GM03348 (cell line): ENCODE data around the gene DCAF8.
A peak's percentile ranks its signal among the peaks of the same experiment; 100 is the strongest.

ENCODE experiments used
- DNase-seq: peaks from one replicate; pipeline ENCODE4 v3.0.0; 2012; ENCODE audit warnings: low spot score

The DCAF8 gene

GRCh38 chr1:160226623-160227022, 35.7 kb downstream of the DCAF8 start:
- DNase-seq = no peak

GRCh38 chr1:160225345-160225744, 37.0 kb downstream of the DCAF8 start:
- DNase-seq = no peak

- no peak for DNase-seq
Observed at GRCh38 chr1:160224606-160225005, 37.7 kb downstream of the DCAF8 start.

GRCh38 chr1:160222546-160222945, 39.8 kb downstream of the DCAF8 start:
- DNase-seq = no peak

GRCh38 chr1:160221089-160221488, 41.3 kb downstream of the DCAF8 start:
- DNase-seq = peak; percentile 42

- no peak for DNase-seq
Observed at GRCh38 chr1:160220301-160220700, 42.0 kb downstream of the DCAF8 start.

GRCh38 chr1:160219062-160219929, 43.1 kb downstream of the DCAF8 start:
- DNase-seq = peak; percentile 75

GRCh38 chr1:160217481-160218051, 44.8 kb downstream of the DCAF8 start:
- peak; percentile 36 for DNase-seq

- no peak for DNase-seq
Observed at GRCh38 chr1:160216301-160216700, 46.0 kb downstream of the DCAF8 start.

GRCh38 chr1:160214481-160215140, 47.7 kb downstream of the DCAF8 start:
- no peak for DNase-seq

GRCh38 chr1:160211046-160211790, 51.1 kb downstream of the DCAF8 start:
- no peak for DNase-seq

GRCh38 chr1:160210561-160210960, 51.8 kb downstream of the DCAF8 start:
- no peak for DNase-seq

GRCh38 chr1:160209321-160210046, 52.9 kb downstream of the DCAF8 start:
- DNase-seq = no peak

- DNase-seq = no peak
Observed at GRCh38 chr1:160208557-160209320, 53.6 kb downstream of the DCAF8 start.

- no peak for DNase-seq
Observed at GRCh38 chr1:160207771-160208556, 54.4 kb downstream of the DCAF8 start.

GRCh38 chr1:160207118-160207650, 55.2 kb downstream of the DCAF8 start:
- no peak for DNase-seq

- DNase-seq = peak; percentile 94
Observed at GRCh38 chr1:160206421-160207117, 55.8 kb downstream of the DCAF8 start.

- DNase-seq = peak; percentile 78
Observed at GRCh38 chr1:160206036-160206389, 56.3 kb downstream of the DCAF8 start.
